Fibroblast of villous mesenchyme (primary cell): ENCODE data around the gene MCCD1. TPM values are rescaled to one million over a fixed set of nuclear protein-coding genes. Genes with fewer than 3 reads are reported as not detected.

Experiments
- DNase-seq: peaks from one replicate; pipeline ENCODE4 v3.0.0-alpha.2; 2010; ENCODE audit warnings: low read depth
- H3K4me3 ChIP-seq: 2 replicates; pipeline ENCODE4 v1.5.1; 2011; ENCODE audit warnings: low read depth, mild to moderate bottlenecking, low read length
- CTCF ChIP-seq: IDR thresholded peaks from 2 replicates; pipeline ENCODE4 v1.5.1; 2012; ENCODE audit warnings: low read depth, mild to moderate bottlenecking, low read length; ENCODE audit not compliant: insufficient read depth
- small RNA-seq: library from RNA; depleted of rRNA; stranded (forward); fragments of <200 nt; gene quantifications from one replicate; pipeline ENCODE3, GENCODE V24; 2012
- total RNA-seq: library from RNA; depleted of rRNA; stranded (reverse); fragments of >200 nt; gene quantifications from 2 replicates; pipeline ENCODE4 v1.2.3, GENCODE V29; 2012

Gene MCCD1
- total RNA-seq, 1 donor: not detected

GRCh38 chr6:31578184-31579118 is 49.7 kb downstream of the MCCD1 start:
- no peak for DNase-seq
- no peak for TF ChIP-seq CTCF
- H3K4me3 ChIP-seq: no peak overlapping the region

- no peak for DNase-seq
- H3K4me3 ChIP-seq: no peak overlapping the region
- no peak for TF ChIP-seq CTCF
These were observed 50.4 kb downstream of the MCCD1 start for GRCh38 chr6:31579119-31579505.

Small RNA genes within 50 kb of the gene (small RNA-seq; reads per million reads assigned to genes)
- gene AL663061.1: not detected
- gene RF00019: not detected
- gene SNORD117: 606 reads per million, percentile 99 among the genes with 10 or more reads in this experiment
- not detected for gene SNORD84

Other genes with a start within 250 kb of the MCCD1 start
- 475 and 661 TPM in 2 replicates for gene HLA-B, start 171.8 kb upstream of the MCCD1 start, total RNA-seq
- 45.3 and 54.8 TPM in 2 replicates for gene MICA, start 125.4 kb upstream of the MCCD1 start, total RNA-seq
- gene MICB, start 30.8 kb upstream of the MCCD1 start, total RNA-seq: 15.5 and 30.7 TPM in 2 replicates
- gene DDX39B, start 13.0 kb downstream of the MCCD1 start, total RNA-seq: 407 and 463 TPM in 2 replicates
- 1.3 and 3.0 TPM in 2 replicates for gene ATP6V1G2, start 17.6 kb downstream of the MCCD1 start, total RNA-seq
- gene NFKBIL1, start 18.6 kb downstream of the MCCD1 start, total RNA-seq: 12.5 and 20.3 TPM in 2 replicates
- not detected in 2 replicates for gene LTA, start 43.3 kb downstream of the MCCD1 start, total RNA-seq
- gene TNF, start 46.6 kb downstream of the MCCD1 start, total RNA-seq: under 0.01 TPM in 2 replicates
- 0.32 TPM in 1 of 2 replicates, not detected in the other for gene LTB, start 53.5 kb downstream of the MCCD1 start, total RNA-seq
- gene LST1, start 57.3 kb downstream of the MCCD1 start, total RNA-seq: not detected in 2 replicates
- gene NCR3, start 64.0 kb downstream of the MCCD1 start, total RNA-seq: not detected in 2 replicates
- not detected in 2 replicates for gene AIF1, start 86.3 kb downstream of the MCCD1 start, total RNA-seq
- 75.4 and 84.2 TPM in 2 replicates for gene PRRC2A, start 91.8 kb downstream of the MCCD1 start, total RNA-seq
- gene BAG6, start 123.7 kb downstream of the MCCD1 start, total RNA-seq: 123 and 166 TPM in 2 replicates
- gene APOM, start 126.9 kb downstream of the MCCD1 start, total RNA-seq: 0.43 and 0.97 TPM in 2 replicates
- 20.7 and 21.9 TPM in 2 replicates for gene C6orf47, start 131.8 kb downstream of the MCCD1 start, total RNA-seq
- 16.1 and 20.7 TPM in 2 replicates for gene GPANK1, start 136.0 kb downstream of the MCCD1 start, total RNA-seq
- 136 and 144 TPM in 2 replicates for gene CSNK2B, start 137.1 kb downstream of the MCCD1 start, total RNA-seq
- gene LY6G5B, start 141.0 kb downstream of the MCCD1 start, total RNA-seq: 3.2 and 3.9 TPM in 2 replicates
- gene LY6G5C, start 152.1 kb downstream of the MCCD1 start, total RNA-seq: 0.43 and 0.64 TPM in 2 replicates
- 43.2 and 76.0 TPM in 2 replicates for gene ABHD16A, start 174.4 kb downstream of the MCCD1 start, total RNA-seq
- not detected in 2 replicates for gene LY6G6F, start 177.9 kb downstream of the MCCD1 start, total RNA-seq
- not detected in 2 replicates for gene LY6G6D, start 186.4 kb downstream of the MCCD1 start, total RNA-seq
- gene LY6G6C, start 192.8 kb downstream of the MCCD1 start, total RNA-seq: not detected in 2 replicates
- not detected in 2 replicates for gene MPIG6B, start 194.4 kb downstream of the MCCD1 start, total RNA-seq
- gene DDAH2, start 200.3 kb downstream of the MCCD1 start, total RNA-seq: 60.5 and 68.0 TPM in 2 replicates
- 586 and 701 TPM in 2 replicates for gene CLIC1, start 207.6 kb downstream of the MCCD1 start, total RNA-seq
- gene MSH5, start 211.0 kb downstream of the MCCD1 start, total RNA-seq: 9.5 and 13.9 TPM in 2 replicates
- 0.43 and 1.3 TPM in 2 replicates for gene SAPCD1, start 233.7 kb downstream of the MCCD1 start, total RNA-seq
- gene VWA7, start 248.4 kb downstream of the MCCD1 start, total RNA-seq: under 0.01 TPM in 2 replicates